ENCODE measurements around the gene HPDL. TPM values are rescaled to one million over a fixed set of nuclear protein-coding genes. Genes with fewer than 3 reads are reported as not detected.
"Not testable (repeated sequence)": the region's sequence is repeated elsewhere in the genome, so short reads cannot be mapped to it uniquely, and the experiment has no call there.

The HPDL gene
- not detected for total RNA-seq

DNA sequence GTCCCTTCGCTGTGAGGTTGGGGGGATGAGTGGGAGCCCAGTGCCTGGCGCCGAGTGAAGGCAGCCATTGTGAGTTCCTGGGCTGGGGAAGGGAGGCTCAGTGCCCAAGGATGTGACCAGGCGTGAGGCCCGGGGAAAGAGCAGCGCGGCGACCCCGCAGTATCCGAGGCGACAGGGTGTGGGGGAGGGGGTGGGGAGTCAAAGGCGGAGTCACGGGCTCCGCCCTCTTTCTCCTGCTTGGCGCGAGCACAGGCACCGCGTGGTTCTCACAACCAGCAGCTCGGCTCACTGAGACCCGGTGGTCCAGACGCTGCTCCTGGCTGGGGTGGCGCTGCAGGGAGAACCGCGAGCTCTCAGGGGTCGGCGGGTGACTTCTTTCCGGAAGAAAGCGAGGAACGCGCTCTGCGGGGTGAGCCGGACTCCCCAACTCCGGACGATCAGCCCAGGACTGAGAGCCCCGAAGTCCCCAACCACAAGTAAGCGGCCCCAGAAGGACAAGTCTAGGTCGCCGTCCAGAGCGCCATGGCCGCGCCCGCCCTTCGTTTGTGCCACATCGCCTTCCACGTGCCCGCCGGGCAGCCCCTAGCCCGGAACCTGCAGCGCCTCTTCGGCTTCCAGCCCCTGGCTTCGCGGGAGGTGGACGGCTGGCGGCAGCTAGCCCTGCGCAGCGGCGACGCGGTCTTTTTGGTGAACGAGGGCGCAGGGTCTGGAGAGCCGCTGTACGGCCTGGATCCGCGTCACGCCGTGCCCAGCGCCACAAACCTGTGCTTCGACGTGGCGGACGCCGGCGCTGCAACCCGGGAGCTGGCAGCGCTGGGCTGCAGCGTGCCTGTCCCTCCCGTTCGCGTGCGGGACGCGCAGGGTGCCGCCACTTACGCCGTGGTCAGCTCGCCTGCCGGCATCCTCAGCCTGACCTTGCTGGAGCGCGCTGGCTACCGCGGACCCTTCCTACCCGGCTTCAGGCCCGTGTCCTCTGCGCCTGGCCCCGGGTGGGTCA is at the start of gene HPDL:
TSS of gene HPDL (plus strand) at position 269 of the 997 bp plus-strand sequence. CDS start at position 523, 254 bp downstream.
- H3K27ac ChIP-seq, result no peak within 1 kb of the TSS
- ATAC-seq (ENCODE audit: insufficient number of reproducible peaks, low FRiP score, low read depth) (no peak), DNase-seq (ENCODE audit: low spot score) (no peak)
- peaks cover 17% of the 10 kb centered on the region for H3K36me3 ChIP-seq
- H3K4me1 ChIP-seq (ENCODE audit: control insufficient read depth in 1 of 2, low read depth in 2 of 2), result peaks cover 3 to 9% of the 10 kb centered on the region in 2 donors
- TF ChIP-seq, protein P1, sequence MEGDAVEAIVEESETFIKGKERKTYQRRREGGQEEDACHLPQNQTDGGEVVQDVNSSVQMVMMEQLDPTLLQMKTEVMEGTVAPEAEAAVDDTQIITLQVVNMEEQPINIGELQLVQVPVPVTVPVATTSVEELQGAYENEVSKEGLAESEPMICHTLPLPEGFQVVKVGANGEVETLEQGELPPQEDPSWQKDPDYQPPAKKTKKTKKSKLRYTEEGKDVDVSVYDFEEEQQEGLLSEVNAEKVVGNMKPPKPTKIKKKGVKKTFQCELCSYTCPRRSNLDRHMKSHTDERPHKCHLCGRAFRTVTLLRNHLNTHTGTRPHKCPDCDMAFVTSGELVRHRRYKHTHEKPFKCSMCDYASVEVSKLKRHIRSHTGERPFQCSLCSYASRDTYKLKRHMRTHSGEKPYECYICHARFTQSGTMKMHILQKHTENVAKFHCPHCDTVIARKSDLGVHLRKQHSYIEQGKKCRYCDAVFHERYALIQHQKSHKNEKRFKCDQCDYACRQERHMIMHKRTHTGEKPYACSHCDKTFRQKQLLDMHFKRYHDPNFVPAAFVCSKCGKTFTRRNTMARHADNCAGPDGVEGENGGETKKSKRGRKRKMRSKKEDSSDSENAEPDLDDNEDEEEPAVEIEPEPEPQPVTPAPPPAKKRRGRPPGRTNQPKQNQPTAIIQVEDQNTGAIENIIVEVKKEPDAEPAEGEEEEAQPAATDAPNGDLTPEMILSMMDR (IDR thresholded peaks at IDR 0.05), result no peak
- H3K9me3 ChIP-seq, result no peaks in the 10 kb centered on the region
- no peaks in the 10 kb centered on the region for H3K27me3 ChIP-seq (replicated peaks; ENCODE audit: insufficient read depth)
- H3K4me3 ChIP-seq, result peak within 1 kb of the TSS; percentile 78

- H3K4me3 ChIP-seq, result no peak overlapping the region
- H3K4me1 ChIP-seq (ENCODE audit: control insufficient read depth in 1 of 2, low read depth in 2 of 2), result no peaks in the 10 kb centered on the region
- no peak for ATAC-seq (ENCODE audit: insufficient number of reproducible peaks, low FRiP score, low read depth)
- no peaks in the 10 kb centered on the region for H3K36me3 ChIP-seq
- no peak overlapping the region for H3K27ac ChIP-seq
- no peak for DNase-seq (ENCODE audit: low spot score)
- TF ChIP-seq, protein P1 (IDR thresholded peaks at IDR 0.05), result no peak
- no peaks in the 10 kb centered on the region for H3K27me3 ChIP-seq (replicated peaks; ENCODE audit: insufficient read depth)
- H3K9me3 ChIP-seq, result no peaks in the 10 kb centered on the region
Measured at GRCh38 chr1:45282351-45282750, 44.3 kb upstream of the HPDL start.

DNA sequence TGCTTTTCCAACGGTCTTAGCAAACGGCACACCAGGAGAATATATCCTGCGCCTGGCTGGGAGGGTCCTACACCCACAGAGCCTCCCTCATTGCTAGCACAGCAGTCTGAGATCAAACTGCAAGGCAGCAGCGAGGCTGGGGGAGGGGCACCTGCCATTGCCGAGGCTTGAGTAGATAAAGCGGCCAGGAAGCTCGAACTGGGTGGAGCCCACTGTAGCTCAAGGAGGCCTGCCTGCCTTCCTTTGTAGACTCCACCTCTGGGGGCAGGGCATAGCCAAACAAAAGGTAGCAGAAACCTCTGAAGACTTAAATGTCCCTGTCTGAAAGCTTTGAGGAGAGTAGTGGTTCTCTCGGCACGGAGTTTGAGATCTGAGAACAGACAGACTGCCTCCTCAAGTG is 41.8 kb upstream of the HPDL start:
- H3K36me3 ChIP-seq; ATAC-seq (ENCODE audit: insufficient number of reproducible peaks, low FRiP score, low read depth); H3K9me3 ChIP-seq; H3K27ac ChIP-seq; H3K4me1 ChIP-seq (ENCODE audit: control insufficient read depth in 1 of 2, low read depth in 2 of 2); H3K27me3 ChIP-seq (replicated peaks; ENCODE audit: insufficient read depth); DNase-seq (ENCODE audit: low spot score); H3K4me3 ChIP-seq: not testable (repeated sequence)

- H3K27ac ChIP-seq; H3K4me3 ChIP-seq; H3K4me1 ChIP-seq (ENCODE audit: control insufficient read depth in 1 of 2, low read depth in 2 of 2); H3K9me3 ChIP-seq; DNase-seq (ENCODE audit: low spot score); H3K36me3 ChIP-seq; ATAC-seq (ENCODE audit: insufficient number of reproducible peaks, low FRiP score, low read depth); H3K27me3 ChIP-seq (replicated peaks; ENCODE audit: insufficient read depth): not testable (repeated sequence)
Measured at GRCh38 chr1:45286521-45286920, 40.2 kb upstream of the HPDL start.

GRCh38 chr1:45291002-45291401 is 35.7 kb upstream of the HPDL start:
- H3K27ac ChIP-seq; H3K4me1 ChIP-seq (ENCODE audit: control insufficient read depth in 1 of 2, low read depth in 2 of 2); H3K9me3 ChIP-seq; ATAC-seq (ENCODE audit: insufficient number of reproducible peaks, low FRiP score, low read depth); H3K36me3 ChIP-seq; H3K4me3 ChIP-seq; H3K27me3 ChIP-seq (replicated peaks; ENCODE audit: insufficient read depth); DNase-seq (ENCODE audit: low spot score): not testable (repeated sequence)

GRCh38 chr1:45291716-45292115 is 35.0 kb upstream of the HPDL start:
- H3K4me1 ChIP-seq (ENCODE audit: control insufficient read depth in 1 of 2, low read depth in 2 of 2), result no peaks in the 10 kb centered on the region
- no peaks in the 10 kb centered on the region for H3K27me3 ChIP-seq (replicated peaks; ENCODE audit: insufficient read depth)
- H3K36me3 ChIP-seq, result no peaks in the 10 kb centered on the region
- H3K9me3 ChIP-seq, result no peaks in the 10 kb centered on the region
- DNase-seq (ENCODE audit: low spot score), result no peak
- H3K27ac ChIP-seq, result no peak overlapping the region
- ATAC-seq (ENCODE audit: insufficient number of reproducible peaks, low FRiP score, low read depth), result no peak
- no peak overlapping the region for H3K4me3 ChIP-seq
- TF ChIP-seq, protein P1 (IDR thresholded peaks at IDR 0.05), result no peak
